ENCODE measurements around the gene EEF1AKMT1. TPM values are rescaled to one million over a fixed set of nuclear protein-coding genes. Genes with fewer than 3 reads are reported as not detected.

EEF1AKMT1 gene
- total RNA-seq, 1 experiment from 2014 or later: 10.6 TPM

DNA sequence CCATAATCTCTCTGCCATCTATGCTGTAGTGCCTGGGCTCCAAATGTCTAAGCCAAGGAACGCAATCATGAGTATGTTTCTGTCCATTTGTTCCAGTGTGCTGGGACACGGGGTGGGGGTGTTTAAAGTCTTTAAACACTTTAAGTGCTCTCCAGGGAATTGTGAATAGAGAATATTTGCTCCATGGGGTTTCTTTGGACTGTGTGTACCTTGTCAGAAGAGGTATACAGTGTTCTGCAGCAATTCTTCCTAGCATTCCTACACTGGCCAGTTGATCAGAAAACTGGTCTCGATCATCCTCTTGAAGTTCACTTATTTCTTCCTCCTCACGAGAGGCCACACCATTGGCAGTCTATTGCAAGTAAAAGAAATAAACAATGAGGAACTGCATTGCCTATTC, 35.1 kb upstream of the EEF1AKMT1 start:
- H2AFZ ChIP-seq (ENCODE audit: low read length): no peak overlapping the region
- H3K79me2 ChIP-seq (ENCODE audit: low read length): peaks cover 11% of the 10 kb centered on the region
- H3K4me2 ChIP-seq (ENCODE audit: low read length): no peak overlapping the region
- ATAC-seq (no peak), DNase-seq (no peak)
- peaks cover 32% of the 10 kb centered on the region for H3K36me3 ChIP-seq (ENCODE audit: low read depth, low read length)
- no peaks in the 10 kb centered on the region for H3F3A ChIP-seq (ENCODE audit: low read length, unreplicated experiment)
- peaks cover 8% of the 10 kb centered on the region; the same call in 1 of the 2 replicates for H4K20me1 ChIP-seq (ENCODE audit: low read length)
- H3K9me2 ChIP-seq (replicated peaks; ENCODE audit: low read length): no peaks in the 10 kb centered on the region
- CTCF ChIA-PET: no interaction called here
- H3K4me1 ChIP-seq (ENCODE audit: insufficient read depth, low read length): peaks cover 8% of the 10 kb centered on the region
- no peak overlapping the region for H3K4me3 ChIP-seq (ENCODE audit: low read length)
- no peak overlapping the region for H3K9ac ChIP-seq (ENCODE audit: low read length)
- BruUV-seq (replicated peaks): no TSS peak
- intact Hi-C loops (cut with micrococcal nuclease): no loop called here
- no peak for TF ChIP-seq EZH2phosphoT487 (IDR thresholded peaks at IDR 0.05; ENCODE audit: borderline replicate concordance, low read length)
- TF ChIP-seq, protein P1, sequence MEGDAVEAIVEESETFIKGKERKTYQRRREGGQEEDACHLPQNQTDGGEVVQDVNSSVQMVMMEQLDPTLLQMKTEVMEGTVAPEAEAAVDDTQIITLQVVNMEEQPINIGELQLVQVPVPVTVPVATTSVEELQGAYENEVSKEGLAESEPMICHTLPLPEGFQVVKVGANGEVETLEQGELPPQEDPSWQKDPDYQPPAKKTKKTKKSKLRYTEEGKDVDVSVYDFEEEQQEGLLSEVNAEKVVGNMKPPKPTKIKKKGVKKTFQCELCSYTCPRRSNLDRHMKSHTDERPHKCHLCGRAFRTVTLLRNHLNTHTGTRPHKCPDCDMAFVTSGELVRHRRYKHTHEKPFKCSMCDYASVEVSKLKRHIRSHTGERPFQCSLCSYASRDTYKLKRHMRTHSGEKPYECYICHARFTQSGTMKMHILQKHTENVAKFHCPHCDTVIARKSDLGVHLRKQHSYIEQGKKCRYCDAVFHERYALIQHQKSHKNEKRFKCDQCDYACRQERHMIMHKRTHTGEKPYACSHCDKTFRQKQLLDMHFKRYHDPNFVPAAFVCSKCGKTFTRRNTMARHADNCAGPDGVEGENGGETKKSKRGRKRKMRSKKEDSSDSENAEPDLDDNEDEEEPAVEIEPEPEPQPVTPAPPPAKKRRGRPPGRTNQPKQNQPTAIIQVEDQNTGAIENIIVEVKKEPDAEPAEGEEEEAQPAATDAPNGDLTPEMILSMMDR (conservative IDR thresholded peaks at IDR 0.05; ENCODE audit: low read depth, low read length): no peak
- TF ChIP-seq EZH2 (IDR thresholded peaks at IDR 0.05; ENCODE audit: low read length, unreplicated experiment): no peak
- POLR2A ChIA-PET (ENCODE audit: unreplicated experiment): no interaction called here
- no peaks in the 10 kb centered on the region for H3K9me3 ChIP-seq (ENCODE audit: low read length)
- no peaks in the 10 kb centered on the region for H3K27me3 ChIP-seq (ENCODE audit: low read length)
- H3K27ac ChIP-seq (ENCODE audit: low read length): no peak overlapping the region

DNA sequence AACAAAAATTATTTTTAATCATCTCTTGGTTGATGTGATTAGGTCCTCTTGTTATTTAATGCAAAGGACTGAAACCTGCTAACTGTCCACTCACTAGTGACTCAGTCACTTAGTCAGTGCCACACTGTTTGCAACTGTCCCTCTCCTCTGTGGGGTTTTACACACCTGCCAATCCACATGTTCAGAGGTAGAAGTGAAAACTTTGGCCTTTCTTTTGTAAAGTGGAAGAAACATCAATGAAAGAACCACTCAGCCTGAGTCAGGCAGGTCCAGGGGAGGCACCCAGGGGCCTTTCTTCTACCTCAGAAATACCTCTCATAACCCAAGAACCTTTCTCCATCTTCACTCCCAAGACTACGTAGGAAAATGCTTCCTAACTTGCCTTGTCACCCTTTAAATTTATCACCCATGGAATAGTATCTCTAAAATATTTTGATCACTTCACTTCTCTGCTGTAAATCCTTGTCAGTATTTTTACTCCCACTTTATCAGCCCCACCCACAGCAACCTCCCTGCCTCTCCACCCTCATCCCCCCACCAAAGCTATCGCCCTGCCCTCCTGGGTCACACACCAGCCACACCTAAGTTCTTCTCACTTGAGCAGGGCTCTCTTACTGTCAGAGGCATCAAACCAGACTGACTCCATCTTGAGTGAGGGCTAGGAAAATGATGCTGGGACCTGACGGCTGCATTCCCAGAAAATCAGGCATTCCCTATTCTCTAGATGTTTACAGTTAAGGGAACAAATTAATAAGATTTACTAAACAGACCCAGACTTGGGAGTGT, 29.6 kb upstream of the EEF1AKMT1 start:
- peak; percentile 81 for ATAC-seq
- Histone ChIP-seq H3K27ac (ENCODE audit: low read length) (no peak overlapping the region), H3K9me3 (ENCODE audit: low read length) (no peaks in the 10 kb centered on the region), H3K4me1 (ENCODE audit: insufficient read depth, low read length) (peaks cover 15% of the 10 kb centered on the region), H3K9me2 (replicated peaks; ENCODE audit: low read length) (no peaks in the 10 kb centered on the region), H2AFZ (ENCODE audit: low read length) (no peak overlapping the region), H4K20me1 (ENCODE audit: low read length) (no peaks in the 10 kb centered on the region), H3K4me2 (ENCODE audit: low read length) (no peak overlapping the region), H3K4me3 (ENCODE audit: low read length) (no peak overlapping the region), H3K36me3 (ENCODE audit: low read depth, low read length) (peaks cover 40% of the 10 kb centered on the region), H3F3A (ENCODE audit: low read length, unreplicated experiment) (no peaks in the 10 kb centered on the region), H3K27me3 (ENCODE audit: low read length) (no peaks in the 10 kb centered on the region), H3K9ac (ENCODE audit: low read length) (no peak overlapping the region), H3K79me2 (ENCODE audit: low read length) (no peaks in the 10 kb centered on the region)
- POLR2A ChIA-PET (ENCODE audit: unreplicated experiment): no interaction called here
- DNase-seq: peak; percentile 59
- TF ChIP-seq, protein P1 (conservative IDR thresholded peaks at IDR 0.05; ENCODE audit: low read depth, low read length): no peak
- no peak for TF ChIP-seq EZH2 (IDR thresholded peaks at IDR 0.05; ENCODE audit: low read length, unreplicated experiment)
- no peak for TF ChIP-seq EZH2phosphoT487 (IDR thresholded peaks at IDR 0.05; ENCODE audit: borderline replicate concordance, low read length)
- BruUV-seq (replicated peaks): no TSS peak
- intact Hi-C loops (cut with micrococcal nuclease): no loop called here
- CTCF ChIA-PET: no interaction called here

DNA sequence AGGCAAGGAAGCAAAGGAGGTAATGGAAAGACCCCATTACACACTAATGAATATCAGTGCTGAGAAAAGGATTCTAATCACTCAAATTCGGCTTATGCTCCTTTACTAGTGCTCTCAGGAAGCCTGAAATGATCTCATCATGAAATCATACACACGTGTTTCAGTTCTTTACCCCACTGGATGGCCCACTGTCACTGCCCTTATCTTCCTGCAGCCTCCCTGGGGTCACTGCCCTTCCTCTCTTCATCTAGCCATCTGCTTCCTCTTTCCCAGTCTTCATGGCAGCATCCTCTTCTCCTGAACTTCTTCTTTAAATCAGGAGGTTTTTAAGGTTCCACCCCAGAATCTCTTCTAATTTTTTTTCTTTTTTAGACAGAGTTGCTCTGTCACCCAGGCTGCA, 27.9 kb upstream of the EEF1AKMT1 start:
- H3K9me3 ChIP-seq (ENCODE audit: low read length): no peaks in the 10 kb centered on the region
- H3F3A ChIP-seq (ENCODE audit: low read length, unreplicated experiment): no peaks in the 10 kb centered on the region
- no peaks in the 10 kb centered on the region for H4K20me1 ChIP-seq (ENCODE audit: low read length)
- H3K79me2 ChIP-seq (ENCODE audit: low read length): no peaks in the 10 kb centered on the region
- H3K4me3 ChIP-seq (ENCODE audit: low read length): no peak overlapping the region
- H2AFZ ChIP-seq (ENCODE audit: low read length): no peak overlapping the region
- POLR2A ChIA-PET (ENCODE audit: unreplicated experiment): interaction anchor here (0.6 kb wide), 1 partner anchor 101 kb away, joined by 5 read pairs; no protein-coding TSS in a partner anchor
- intact Hi-C loops (cut with micrococcal nuclease): no loop called here
- H3K4me1 ChIP-seq (ENCODE audit: insufficient read depth, low read length): peaks cover 18% of the 10 kb centered on the region
- ATAC-seq (no peak), DNase-seq (no peak)
- BruUV-seq (replicated peaks): no TSS peak
- H3K27ac ChIP-seq (ENCODE audit: low read length): no peak overlapping the region
- TF ChIP-seq, protein P1 (conservative IDR thresholded peaks at IDR 0.05; ENCODE audit: low read depth, low read length): no peak
- TF ChIP-seq EZH2 (IDR thresholded peaks at IDR 0.05; ENCODE audit: low read length, unreplicated experiment): no peak
- no peak for TF ChIP-seq EZH2phosphoT487 (IDR thresholded peaks at IDR 0.05; ENCODE audit: borderline replicate concordance, low read length)
- CTCF ChIA-PET: no interaction called here
- H3K9me2 ChIP-seq (replicated peaks; ENCODE audit: low read length): no peaks in the 10 kb centered on the region
- no peak overlapping the region for H3K4me2 ChIP-seq (ENCODE audit: low read length)
- peaks cover 28% of the 10 kb centered on the region; the same call in 1 of the 2 replicates for H3K36me3 ChIP-seq (ENCODE audit: low read depth, low read length)
- no peak overlapping the region for H3K9ac ChIP-seq (ENCODE audit: low read length)
- no peaks in the 10 kb centered on the region for H3K27me3 ChIP-seq (ENCODE audit: low read length)

Data from PC-3 (cell line).